ENCODE measurements around the gene TRIM9. TPM values are rescaled to one million over a fixed set of nuclear protein-coding genes. Genes with fewer than 3 reads are reported as not detected.

Gene TRIM9
- polyA plus RNA-seq, 1 experiment: 0.06 TPM

- Histone ChIP-seq H3K9me3 (ENCODE audit: control insufficient read depth, insufficient read depth, low read length) (no peaks in the 10 kb centered on the region), H3K4me3 (ENCODE audit: low read depth, low read length) (no peak overlapping the region), H3K27ac (ENCODE audit: low read depth, low read length) (no peak overlapping the region), H3K27me3 (ENCODE audit: control insufficient read depth, insufficient read depth, low read length) (peaks cover 3% of the 10 kb centered on the region)
- TF ChIP-seq CTCF (IDR thresholded peaks at IDR 0.05; ENCODE audit: low read depth, low read length): no peak
- CTCF ChIA-PET: interaction anchor here (0.7 kb wide), 1 partner anchor 672 kb away, joined by 3 read pairs; no protein-coding TSS in a partner anchor
- DNase-seq (ENCODE audit: low read depth, low spot score): no peak
- POLR2A ChIA-PET: no interaction called here
Observed at GRCh38 chr14:51068268-51068667, 26.6 kb downstream of the TRIM9 start.

GRCh38 chr14:51067295-51067694, 27.6 kb downstream of the TRIM9 start:
- H3K27me3 ChIP-seq (ENCODE audit: control insufficient read depth, insufficient read depth, low read length): peaks cover 3% of the 10 kb centered on the region
- CTCF ChIA-PET: no interaction called here
- no peak for TF ChIP-seq CTCF (IDR thresholded peaks at IDR 0.05; ENCODE audit: low read depth, low read length)
- POLR2A ChIA-PET: no interaction called here
- DNase-seq (ENCODE audit: low read depth, low spot score): no peak
- H3K27ac ChIP-seq (ENCODE audit: low read depth, low read length): no peak overlapping the region
- H3K9me3 ChIP-seq (ENCODE audit: control insufficient read depth, insufficient read depth, low read length): no peaks in the 10 kb centered on the region
- H3K4me3 ChIP-seq (ENCODE audit: low read depth, low read length): no peak overlapping the region

GRCh38 chr14:51066576-51066975, 28.3 kb downstream of the TRIM9 start:
- CTCF ChIA-PET: no interaction called here
- no peak overlapping the region for H3K4me3 ChIP-seq (ENCODE audit: low read depth, low read length)
- DNase-seq (ENCODE audit: low read depth, low spot score): no peak
- POLR2A ChIA-PET: no interaction called here
- no peak for TF ChIP-seq CTCF (IDR thresholded peaks at IDR 0.05; ENCODE audit: low read depth, low read length)
- no peaks in the 10 kb centered on the region for H3K9me3 ChIP-seq (ENCODE audit: control insufficient read depth, insufficient read depth, low read length)
- peaks cover 3% of the 10 kb centered on the region for H3K27me3 ChIP-seq (ENCODE audit: control insufficient read depth, insufficient read depth, low read length)
- H3K27ac ChIP-seq (ENCODE audit: low read depth, low read length): no peak overlapping the region

GRCh38 chr14:51059032-51059431, 35.9 kb downstream of the TRIM9 start:
- TF ChIP-seq CTCF (IDR thresholded peaks at IDR 0.05; ENCODE audit: low read depth, low read length): no peak
- no peak overlapping the region for H3K27ac ChIP-seq (ENCODE audit: low read depth, low read length)
- DNase-seq (ENCODE audit: low read depth, low spot score): no peak
- H3K4me3 ChIP-seq (ENCODE audit: low read depth, low read length): no peak overlapping the region
- CTCF ChIA-PET: interaction anchor here (0.7 kb wide), 1 partner anchor 13 kb away, joined by 3 read pairs; no protein-coding TSS in a partner anchor
- peaks cover 3% of the 10 kb centered on the region for H3K27me3 ChIP-seq (ENCODE audit: control insufficient read depth, insufficient read depth, low read length)
- no peaks in the 10 kb centered on the region for H3K9me3 ChIP-seq (ENCODE audit: control insufficient read depth, insufficient read depth, low read length)
- POLR2A ChIA-PET: no interaction called here

GRCh38 chr14:51058382-51058781, 36.5 kb downstream of the TRIM9 start:
- ChIA-PET CTCF (no interaction called here), POLR2A (no interaction called here)
- no peak for TF ChIP-seq CTCF (IDR thresholded peaks at IDR 0.05; ENCODE audit: low read depth, low read length)
- no peak for DNase-seq (ENCODE audit: low read depth, low spot score)
- H3K27me3 ChIP-seq (ENCODE audit: control insufficient read depth, insufficient read depth, low read length): peaks cover 3% of the 10 kb centered on the region
- H3K27ac ChIP-seq (ENCODE audit: low read depth, low read length): no peak overlapping the region
- no peak overlapping the region for H3K4me3 ChIP-seq (ENCODE audit: low read depth, low read length)
- H3K9me3 ChIP-seq (ENCODE audit: control insufficient read depth, insufficient read depth, low read length): no peaks in the 10 kb centered on the region

Data from AG04450 (cell line).